Right atrium auricular region (tissue), 2 donors: ENCODE data around the gene KRTCAP3. TPM values are rescaled to one million over a fixed set of nuclear protein-coding genes. Genes with fewer than 3 reads are reported as not detected.
A peak's percentile ranks its signal among the peaks of the same experiment; 100 is the strongest.

Source experiments
- DNase-seq: peaks from one replicate; pipeline ENCODE4 v3.0.0-alpha.2; 2019; ENCODE audit warnings: low spot score
- H3K27ac ChIP-seq, 2 donors: fragments of 200-600 bp; sonication (generic); 1 replicate in 1 of 2; 2 replicates in 1 of 2; pipeline ENCODE4 v1.5.1; 2016 to 2019
- H3K27me3 ChIP-seq, 2 donors: fragments of 200-600 bp; sonication (generic); one replicate each; pipeline versions ENCODE4 v1.5.1 to v1.6.0; 2017 to 2019
- H3K36me3 ChIP-seq: fragments of 200-600 bp; sonication (generic); one replicate; pipeline ENCODE4 v1.5.1; 2016
- H3K4me1 ChIP-seq, 2 donors: fragments of 200-600 bp; sonication (generic); one replicate each; pipeline versions ENCODE4 v1.5.1 to v1.6.0; 2017 to 2019
- H3K4me3 ChIP-seq, 2 donors: fragments of 200-600 bp; sonication (generic); 1 replicate in 1 of 2; 2 replicates in 1 of 2; pipeline ENCODE4 v1.5.1; 2017 to 2019; ENCODE audit warnings: mild to moderate bottlenecking in 1 of 2, moderate library complexity in 1 of 2
- H3K9me3 ChIP-seq, 2 donors: fragments of 200-600 bp; sonication (generic); one replicate each; pipeline ENCODE4 v1.5.1; 2019
- total RNA-seq, 2 donors: library from RNA; depleted of rRNA; stranded (reverse); fragments of >200 nt; gene quantifications; one replicate each; pipeline ENCODE4 v1.1.0, GENCODE V29; 2016
- TF ChIP-seq, protein P1 (sequence below), 2 donors: fragments of 200-600 bp; sonication (generic); IDR thresholded peaks; one replicate each; pipeline ENCODE4 v1.5.1; 2019; ENCODE audit warnings: antibody characterized with exemption in 2 of 2

The KRTCAP3 gene
- total RNA-seq, 2 donors from 2014 or later: 1.2 TPM; not detected in 1

DNA sequence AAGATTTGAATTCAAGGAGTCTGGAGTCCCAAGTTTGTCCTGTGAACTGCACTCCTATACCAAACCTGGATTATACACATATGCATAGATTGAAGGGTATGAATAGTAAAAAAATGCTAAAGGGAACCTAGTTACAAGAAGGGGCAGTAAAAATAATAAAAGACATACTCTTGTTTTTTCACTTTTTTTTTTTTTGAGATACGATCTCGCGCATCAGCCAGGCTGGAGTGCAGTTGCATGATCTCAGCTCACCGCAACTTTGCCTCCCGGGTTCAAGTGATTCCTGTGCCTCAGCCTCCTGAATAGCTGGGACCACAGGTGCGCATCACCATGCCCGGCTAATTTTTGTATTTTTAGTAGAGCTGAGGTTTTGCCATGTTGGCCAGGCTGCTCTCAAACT lies 22.3 kb downstream of the KRTCAP3 start:
- Histone ChIP-seq H3K27ac (no peak overlapping the region), H3K9me3 (no peaks in the 10 kb centered on the region), H3K36me3 (peaks cover 16% of the 10 kb centered on the region), H3K4me3 (no peak overlapping the region), H3K27me3 (no peaks in the 10 kb centered on the region), H3K4me1 (no peaks in the 10 kb centered on the region)
- TF ChIP-seq, protein P1, sequence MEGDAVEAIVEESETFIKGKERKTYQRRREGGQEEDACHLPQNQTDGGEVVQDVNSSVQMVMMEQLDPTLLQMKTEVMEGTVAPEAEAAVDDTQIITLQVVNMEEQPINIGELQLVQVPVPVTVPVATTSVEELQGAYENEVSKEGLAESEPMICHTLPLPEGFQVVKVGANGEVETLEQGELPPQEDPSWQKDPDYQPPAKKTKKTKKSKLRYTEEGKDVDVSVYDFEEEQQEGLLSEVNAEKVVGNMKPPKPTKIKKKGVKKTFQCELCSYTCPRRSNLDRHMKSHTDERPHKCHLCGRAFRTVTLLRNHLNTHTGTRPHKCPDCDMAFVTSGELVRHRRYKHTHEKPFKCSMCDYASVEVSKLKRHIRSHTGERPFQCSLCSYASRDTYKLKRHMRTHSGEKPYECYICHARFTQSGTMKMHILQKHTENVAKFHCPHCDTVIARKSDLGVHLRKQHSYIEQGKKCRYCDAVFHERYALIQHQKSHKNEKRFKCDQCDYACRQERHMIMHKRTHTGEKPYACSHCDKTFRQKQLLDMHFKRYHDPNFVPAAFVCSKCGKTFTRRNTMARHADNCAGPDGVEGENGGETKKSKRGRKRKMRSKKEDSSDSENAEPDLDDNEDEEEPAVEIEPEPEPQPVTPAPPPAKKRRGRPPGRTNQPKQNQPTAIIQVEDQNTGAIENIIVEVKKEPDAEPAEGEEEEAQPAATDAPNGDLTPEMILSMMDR (IDR thresholded peaks at IDR 0.05): no peak
- DNase-seq: no peak

DNA sequence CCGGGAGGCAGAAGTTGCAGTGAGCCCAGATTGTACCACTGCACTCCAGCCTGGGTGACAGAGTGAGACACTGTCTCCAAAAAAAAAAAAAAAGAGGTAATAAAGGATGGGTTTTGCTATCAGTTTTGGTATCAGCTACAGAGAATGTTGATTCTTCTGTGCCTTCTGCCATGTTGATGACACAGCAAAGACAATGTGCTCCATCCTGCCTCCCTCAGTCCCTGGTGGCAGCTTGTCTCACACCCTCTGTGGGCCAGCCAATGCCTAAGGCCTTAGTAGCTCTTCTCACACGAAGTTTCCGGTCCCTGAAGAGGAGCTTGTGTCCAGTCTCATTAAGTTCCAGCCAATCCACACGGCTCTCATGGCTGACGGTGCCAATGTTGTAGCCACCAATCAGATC lies 29.8 kb downstream of the KRTCAP3 start:
- Histone ChIP-seq H3K4me1 (no peaks in the 10 kb centered on the region), H3K9me3 (no peaks in the 10 kb centered on the region), H3K27ac (no peak overlapping the region), H3K27me3 (no peaks in the 10 kb centered on the region), H3K4me3 (no peak overlapping the region), H3K36me3 (peaks cover 45% of the 10 kb centered on the region)
- DNase-seq: no peak
- TF ChIP-seq, protein P1 (IDR thresholded peaks at IDR 0.05): no peak

DNA sequence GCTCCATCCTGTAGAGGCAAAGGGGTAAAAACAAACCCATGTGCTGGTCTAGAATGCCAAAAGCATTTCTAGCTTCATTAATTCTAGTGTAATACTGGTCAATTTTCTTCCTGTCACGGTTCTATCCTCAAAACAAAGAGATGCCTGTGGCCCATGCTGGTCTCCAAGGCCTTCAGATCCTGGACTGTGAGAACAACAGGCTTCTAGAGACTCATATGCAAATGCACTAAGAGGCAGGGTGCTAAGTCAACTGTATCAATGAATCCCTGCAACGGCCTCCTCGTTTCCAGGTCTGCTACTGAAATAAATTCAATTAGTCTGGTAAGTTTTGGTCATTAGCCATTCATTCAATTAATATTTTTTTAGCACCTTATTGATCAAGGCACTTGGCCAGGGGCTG lies 43.3 kb downstream of the KRTCAP3 start:
- H3K36me3 ChIP-seq: peaks cover 36% of the 10 kb centered on the region
- no peak overlapping the region for H3K27ac ChIP-seq
- TF ChIP-seq, protein P1 (IDR thresholded peaks at IDR 0.05): no peak
- H3K27me3 ChIP-seq: no peaks in the 10 kb centered on the region
- no peaks in the 10 kb centered on the region for H3K9me3 ChIP-seq
- no peak overlapping the region for H3K4me3 ChIP-seq
- DNase-seq: no peak
- peaks cover 0 to 16% of the 10 kb centered on the region in 2 donors for H3K4me1 ChIP-seq

DNA sequence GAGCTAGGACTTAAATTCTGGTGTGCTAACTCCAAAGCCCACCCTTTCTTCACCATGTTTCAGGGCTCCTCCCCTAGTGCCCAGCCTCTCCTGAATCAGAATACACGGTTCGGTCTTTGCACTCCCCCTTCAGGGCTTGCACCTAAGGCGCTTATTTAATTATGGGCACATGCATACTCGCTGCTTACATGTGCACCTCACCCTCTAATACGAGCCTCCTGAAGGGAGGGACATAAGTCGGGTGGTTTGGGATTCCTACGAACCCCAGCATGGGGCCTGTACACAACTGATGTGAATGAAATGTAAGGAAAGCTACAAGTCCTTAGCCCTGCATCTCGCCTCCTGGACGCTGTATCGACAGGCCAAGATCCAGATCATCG lies 46.9 kb downstream of the KRTCAP3 start:
- peak overlapping the region; percentile 72 to 80 for H3K27ac ChIP-seq
- H3K9me3 ChIP-seq: no peaks in the 10 kb centered on the region
- DNase-seq: no peak
- H3K4me1 ChIP-seq: peaks cover 0 to 16% of the 10 kb centered on the region in 2 donors
- H3K4me3 ChIP-seq: peak overlapping the region; percentile 57 to 62
- H3K36me3 ChIP-seq: peaks cover 6% of the 10 kb centered on the region
- H3K27me3 ChIP-seq: no peaks in the 10 kb centered on the region
- TF ChIP-seq, protein P1 (IDR thresholded peaks at IDR 0.05): no peak

DNA sequence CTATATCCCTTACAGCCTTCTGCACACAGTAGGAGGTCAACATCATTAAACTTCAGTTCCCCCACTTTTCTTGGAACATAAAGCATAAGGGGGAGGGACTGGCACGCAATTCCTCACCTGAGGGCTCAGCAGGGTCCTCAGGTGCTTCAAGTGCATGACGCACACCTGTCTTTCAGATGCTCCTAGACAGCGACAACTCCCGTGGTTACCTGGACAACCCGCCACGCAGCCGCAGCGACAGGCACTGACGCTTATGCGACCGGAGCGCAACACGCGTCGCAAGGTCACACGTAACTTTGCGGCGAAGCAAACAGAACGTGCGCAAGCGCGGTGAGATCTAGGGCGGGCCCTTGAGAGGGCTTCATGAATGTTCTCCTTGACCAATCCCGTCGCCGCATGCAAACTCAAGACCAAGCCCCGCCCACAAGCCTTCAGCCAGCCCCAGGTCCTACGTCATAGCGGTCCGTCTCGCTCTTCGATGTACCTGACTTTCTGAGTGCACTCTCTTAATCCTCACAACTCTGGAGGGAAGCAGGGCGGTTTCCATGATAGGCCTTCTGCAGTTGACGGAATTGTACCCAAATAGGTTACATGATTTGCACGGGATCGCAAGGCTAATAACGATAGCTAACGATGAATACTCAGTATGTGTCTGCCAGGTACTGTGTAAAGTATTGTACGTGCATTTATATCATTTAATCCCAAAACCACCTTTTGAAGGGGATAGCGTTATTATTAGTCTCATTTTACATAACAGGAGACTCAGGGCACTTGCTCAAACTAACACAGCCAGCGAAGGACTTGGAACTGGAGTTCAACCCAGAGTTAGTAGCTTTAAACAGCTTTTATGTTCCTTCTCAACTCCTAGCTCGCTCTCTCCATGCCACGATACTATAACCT lies 47.6 kb downstream of the KRTCAP3 start, which contains the start of gene IFT172:
Gene IFT172 (minus strand): TSS at position 246 of the 900 bp plus-strand sequence. CDS start 90 bp downstream, at position 156.
- no peaks in the 10 kb centered on the region for H3K9me3 ChIP-seq
- TF ChIP-seq, protein P1 (IDR thresholded peaks at IDR 0.05): no peak
- no peaks in the 10 kb centered on the region for H3K27me3 ChIP-seq
- DNase-seq: peak; percentile 100
- H3K4me1 ChIP-seq: peaks cover 0 to 23% of the 10 kb centered on the region in 2 donors
- H3K4me3 ChIP-seq: peak within 1 kb of the TSS; percentile 57 to 62
- H3K27ac ChIP-seq: peak within 1 kb of the TSS; percentile 72 to 80
- no peaks in the 10 kb centered on the region for H3K36me3 ChIP-seq
